Adrenal gland (tissue), 12 donors: ENCODE measurements around the gene TMC1. TPM values are rescaled to one million over a fixed set of nuclear protein-coding genes. Genes with fewer than 3 reads are reported as not detected.

Experiments
- DNase-seq, 7 donors: peaks; one replicate each; pipeline ENCODE4 v3.0.0-alpha.2; 2019 to 2020
- H3K27ac ChIP-seq, 5 donors: fragments of 200-600 bp; sonication (generic) in 4 of 5; 1 replicate in 3 of 5; 2 replicates in 2 of 5; pipeline versions ENCODE4 v1.5.1 to v1.8.0; 2016 to 2020; ENCODE audit warnings: mild to moderate bottlenecking in 1 of 5
- H3K27me3 ChIP-seq: fragments of 200-600 bp; 2 replicates; pipeline ENCODE4 v1.8.0; 2021
- H3K36me3 ChIP-seq, 2 donors: fragments of 200-600 bp; replicated peaks in 1 of 2; 1 replicate in 1 of 2; 2 replicates in 1 of 2; pipeline versions ENCODE4 v1.5.1 to v1.8.0; 2018 to 2022
- H3K4me1 ChIP-seq, 2 donors: fragments of 200-600 bp; replicated peaks in 1 of 2; 1 replicate in 1 of 2; 2 replicates in 1 of 2; pipeline versions ENCODE4 v1.5.1 to v1.8.0; 2018 to 2021
- H3K4me3 ChIP-seq, 4 donors: fragments of 200-600 bp; sonication (generic) in 3 of 4; one replicate each; pipeline ENCODE4 v1.5.1; 2016 to 2018
- H3K9me3 ChIP-seq, 3 donors: fragments of 200-600 bp; sonication (generic) in 1 of 3; replicated peaks in 1 of 3; 1 replicate in 2 of 3; 2 replicates in 1 of 3; pipeline versions ENCODE4 v1.5.1 to v1.8.0; 2016 to 2021
- CTCF ChIP-seq, 6 experiments: fragments of 450-650 bp in 4 of 6; fragments of 200-600 bp in 2 of 6; sonication (generic) in 1 of 6; IDR thresholded peaks; 1 replicate in 5 of 6; 2 replicates in 1 of 6; pipeline versions ENCODE4 v1.5.1 to v1.8.0; 2016 to 2021; ENCODE audit warnings: antibody characterized with exemption in 6 of 6, mild to moderate bottlenecking in 2 of 6, moderate library complexity in 1 of 6
- POLR2A ChIP-seq, 2 donors: fragments of 450-650 bp; IDR thresholded peaks; one replicate each; pipeline ENCODE4 v1.6.1; 2017; ENCODE audit warnings: antibody characterized with exemption in 2 of 2, mild to moderate bottlenecking in 2 of 2, moderate library complexity in 1 of 2
- WGBS, 4 donors: extraction: QIAGEN DNeasy Blood & Tissue Kit in 2 of 4; methylation state at CpG; one replicate each; pipeline versions ENCODE4 v1.1.5 to v1.1.7; 2013 to 2017; 5-methylcytosine and 5-hydroxymethylcytosine counted together
- intact Hi-C, 2 donors: fragments of 100-400 bp; cut with DNase I; formaldehyde crosslinking; loops; one replicate each; pipeline versions ENCODE4 v1.14.1 to v1.15.0; 2022 to 2023
- polyA plus RNA-seq, 3 donors: library from polyadenylated mRNA; stranded (reverse); fragments of 200-250 nt in 2 of 3; fragments of 350-450 nt in 1 of 3; fragmentation: Illumina TruSeq in 1 of 3; extraction: RNeasy Lipid Tissue Mini Kit (QIAGEN cat#74804) in 1 of 3; gene quantifications; one replicate each; pipeline ENCODE4 v1.2.3, GENCODE V29; 2013 to 2014
- total RNA-seq, 9 donors: library from RNA; depleted of rRNA in 4 of 9; stranded (reverse); fragments of >200 nt in 4 of 9; fragments of 120-200 nt in 1 of 9; fragmentation: NEBNext Ultra II Directional in 1 of 9; extraction: Animal tissue kit (Norgen Biotek cat#: 25700) in 1 of 9; gene quantifications; one replicate each; pipeline versions ENCODE4 v1.1.0 to v1.2.4, GENCODE V29; 2013 to 2023
- donor health status: healthy with polysubstance abuse.
- donor health status: Bipolar disorder and iron deficiency.
- donor health status: DM: yes; HTN: yes; CAD: no.
- donor health status: DM: no; HTN: no; CAD: no.
- donor health status: DM: no; HTN: no; CAD: no.
- donor health status: DM: yes; HTN: yes; CAD: no.

The TMC1 gene
- total and polyA plus RNA-seq, 12 donors = 0.22 to 1.5 (median 0.50) TPM; not detected in 7

- TF ChIP-seq POLR2A (IDR thresholded peaks at IDR 0.05) = no peak
- no peak for TF ChIP-seq CTCF (IDR thresholded peaks at IDR 0.05)
- Histone ChIP-seq H3K4me3 (no peak overlapping the region), H3K36me3 (no peaks in the 10 kb centered on the region), H3K4me1 (no peaks in the 10 kb centered on the region), H3K27me3 (no peaks in the 10 kb centered on the region), H3K27ac (no peak overlapping the region), H3K9me3 (no peaks in the 10 kb centered on the region)
- intact Hi-C loops = no loop called here
- no peak for DNase-seq
- 69 to 84% (median 75%) methylated on average over 2 of the region's 2 CpGs for WGBS, 4 donors
Measured at GRCh38 chr9:72623156-72623555, 101.7 kb downstream of the TMC1 start.

GRCh38 chr9:72627147-72627546 is 105.7 kb downstream of the TMC1 start:
- WGBS, 4 donors = 92 to 97% (median 95%) methylated on average over 2 of the region's 2 CpGs
- no peaks in the 10 kb centered on the region for H3K9me3 ChIP-seq
- no peak for DNase-seq
- no peak overlapping the region for H3K4me3 ChIP-seq
- no peak overlapping the region for H3K27ac ChIP-seq
- no peaks in the 10 kb centered on the region for H3K36me3 ChIP-seq
- H3K4me1 ChIP-seq = no peaks in the 10 kb centered on the region
- no peak for TF ChIP-seq POLR2A (IDR thresholded peaks at IDR 0.05)
- TF ChIP-seq CTCF (IDR thresholded peaks at IDR 0.05) = no peak
- intact Hi-C loops = no loop called here
- no peaks in the 10 kb centered on the region for H3K27me3 ChIP-seq

- TF ChIP-seq CTCF (IDR thresholded peaks at IDR 0.05) (no peak), POLR2A (IDR thresholded peaks at IDR 0.05) (no peak)
- intact Hi-C loops = no loop called here
Measured at GRCh38 chr9:72627956-72628540, 106.6 kb downstream of the TMC1 start.

GRCh38 chr9:72633966-72634365 is 112.6 kb downstream of the TMC1 start:
- WGBS, 4 donors = 38 to 50% (median 44%) methylated on average over 5 of the region's 5 CpGs
- Histone ChIP-seq H3K4me3 (no peak overlapping the region), H3K27ac (no peak overlapping the region), H3K4me1 (no peaks in the 10 kb centered on the region), H3K36me3 (no peaks in the 10 kb centered on the region), H3K27me3 (no peaks in the 10 kb centered on the region), H3K9me3 (no peaks in the 10 kb centered on the region)
- DNase-seq = no peak
- intact Hi-C loops = no loop called here
- TF ChIP-seq POLR2A (IDR thresholded peaks at IDR 0.05) (no peak), CTCF (IDR thresholded peaks at IDR 0.05) (no peak)

More at GRCh38 chr9:72627956-72628540, 106.6 kb downstream of the TMC1 start:
- Histone ChIP-seq H3K4me3 (no peak overlapping the region), H3K27ac (no peak overlapping the region), H3K27me3 (no peaks in the 10 kb centered on the region), H3K4me1 (no peaks in the 10 kb centered on the region), H3K36me3 (no peaks in the 10 kb centered on the region), H3K9me3 (no peaks in the 10 kb centered on the region)
- no peak for DNase-seq
- 83 to 86% (median 84%) methylated on average over 7 of the region's 7 CpGs for WGBS, 4 donors
